SU-DHL-6 (cell line): Measurements from ENCODE around the gene GRK3.

Experiments
- H2AFZ ChIP-seq: fragments of 200-600 bp; sonication (generic); 2 replicates; pipeline ENCODE4 v1.6.1; 2014; ENCODE audit warnings: low read depth, mild to moderate bottlenecking, moderate library complexity, mixed read lengths, antibody characterized with exemption, low read length; ENCODE audit not compliant: severe bottlenecking
- H3F3A ChIP-seq: fragments of 200-600 bp; shearing (Covaris generic); 2 replicates; pipeline ENCODE4 v1.6.0; 2016; ENCODE audit warnings: antibody characterized with exemption, mild to moderate bottlenecking; ENCODE audit not compliant: insufficient read depth
- H3K27ac ChIP-seq: fragments of 200-600 bp; sonication (generic); 2 replicates; pipeline ENCODE4 v1.5.1; 2016; ENCODE audit warnings: low read depth, mild to moderate bottlenecking, low read length, moderate library complexity, mixed read lengths
- H3K27me3 ChIP-seq: fragments of 200-600 bp; sonication (generic), shearing (Covaris generic); 2 replicates; pipeline ENCODE4 v1.6.0; 2014; ENCODE audit warnings: mild to moderate bottlenecking, low read length
- H3K36me3 ChIP-seq: fragments of 200-600 bp; sonication (generic); 2 replicates; pipeline ENCODE4 v1.6.1; 2014; ENCODE audit warnings: mild to moderate bottlenecking, low read length, mixed read lengths
- H3K4me2 ChIP-seq: fragments of 300-600, 200-600 bp; shearing (Covaris generic), sonication (generic); 2 replicates; pipeline ENCODE4 v1.6.0; 2014; ENCODE audit warnings: low read length, low read depth, mild to moderate bottlenecking; ENCODE audit not compliant: poor library complexity, severe bottlenecking
- H3K4me3 ChIP-seq: fragments of 200-600 bp; sonication (generic); 2 replicates; pipeline ENCODE4 v1.5.1; 2014; ENCODE audit warnings: antibody characterized with exemption, low read length, mild to moderate bottlenecking, mixed read lengths; ENCODE audit not compliant: insufficient read depth, poor library complexity, severe bottlenecking
- H3K79me2 ChIP-seq: fragments of 200-600 bp; sonication (generic); 2 replicates; pipeline ENCODE4 v1.6.1; 2014; ENCODE audit warnings: mild to moderate bottlenecking, low read length, moderate library complexity; ENCODE audit not compliant: insufficient read depth
- H3K9ac ChIP-seq: fragments of 200-600 bp; sonication (generic); 2 replicates; pipeline ENCODE4 v1.7.0; 2014; ENCODE audit warnings: mild to moderate bottlenecking, low read length
- H3K9me2 ChIP-seq: fragments of 200-600 bp; sonication (generic); replicated peaks from 2 replicates; pipeline ENCODE4 v1.6.1; 2014; ENCODE audit warnings: low read length; ENCODE audit not compliant: insufficient read depth
- H3K9me3 ChIP-seq: fragments of 200-600 bp; sonication (generic); 2 replicates; pipeline ENCODE4 v1.6.1; 2014; ENCODE audit warnings: low read length, mixed read lengths; ENCODE audit not compliant: insufficient read depth
- H4K20me1 ChIP-seq: fragments of 200-600 bp; sonication (generic); 2 replicates; pipeline ENCODE4 v1.6.1; 2014; ENCODE audit warnings: low read depth, mild to moderate bottlenecking, antibody characterized with exemption, low read length, moderate library complexity, mixed read lengths
- CTCF ChIP-seq: fragments of 200-600 bp; sonication (generic); IDR thresholded peaks from one replicate; pipeline ENCODE4 v1.5.1; 2017; ENCODE audit warnings: antibody characterized with exemption, mild to moderate bottlenecking, low read length, moderate library complexity; ENCODE audit not compliant: insufficient read depth, poor library complexity, severe bottlenecking
- EZH2phosphoT487 ChIP-seq: fragments of 200-600 bp; sonication (generic), shearing (Covaris generic); conservative IDR thresholded peaks from 2 replicates; pipeline ENCODE4 v1.6.1; 2018; ENCODE audit warnings: mild to moderate bottlenecking, antibody characterized with exemption, low read length, moderate library complexity, mixed read lengths

GRK3 gene

DNA sequence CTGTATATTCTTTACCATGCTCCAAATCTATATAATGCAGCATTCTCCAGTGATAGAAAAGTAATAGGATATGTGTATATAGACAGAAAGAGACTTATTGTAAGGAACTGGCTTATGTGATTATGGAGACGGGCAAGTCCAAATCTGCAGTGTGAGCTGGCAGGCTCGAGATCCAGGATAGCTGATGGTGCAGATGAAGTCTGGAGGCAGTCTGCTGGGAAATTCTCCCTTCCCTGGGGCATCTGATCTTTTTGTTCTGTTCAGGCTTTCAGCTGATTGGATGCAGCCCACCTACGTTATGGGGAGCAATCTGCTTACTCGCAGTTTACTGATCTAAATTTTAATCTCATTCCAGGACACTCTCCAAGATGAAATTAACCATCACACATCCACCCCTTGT is 73.2 kb downstream of the GRK3 start:
- H3K36me3 ChIP-seq: 0 out of 2 replicates have a peak, but pooled peaks cover 3% of the 10 kb centered on the region
- H3K9me3 ChIP-seq: no peaks in the 10 kb centered on the region
- H3K4me2 ChIP-seq: no peak overlapping the region
- no peak for TF ChIP-seq EZH2phosphoT487
- no peak for TF ChIP-seq CTCF
- H3K79me2 ChIP-seq: no peaks in the 10 kb centered on the region
- H3K27me3 ChIP-seq: no peaks in the 10 kb centered on the region
- H3K27ac ChIP-seq: no peak overlapping the region
- no peaks in the 10 kb centered on the region for H3K9me2 ChIP-seq
- no peak overlapping the region for H3K9ac ChIP-seq
- H3K4me3 ChIP-seq: no peak overlapping the region
- H3F3A ChIP-seq: no peaks in the 10 kb centered on the region
- no peak overlapping the region for H2AFZ ChIP-seq
- H4K20me1 ChIP-seq: 0 out of 2 replicates have a peak, but pooled peaks cover 3% of the 10 kb centered on the region

DNA sequence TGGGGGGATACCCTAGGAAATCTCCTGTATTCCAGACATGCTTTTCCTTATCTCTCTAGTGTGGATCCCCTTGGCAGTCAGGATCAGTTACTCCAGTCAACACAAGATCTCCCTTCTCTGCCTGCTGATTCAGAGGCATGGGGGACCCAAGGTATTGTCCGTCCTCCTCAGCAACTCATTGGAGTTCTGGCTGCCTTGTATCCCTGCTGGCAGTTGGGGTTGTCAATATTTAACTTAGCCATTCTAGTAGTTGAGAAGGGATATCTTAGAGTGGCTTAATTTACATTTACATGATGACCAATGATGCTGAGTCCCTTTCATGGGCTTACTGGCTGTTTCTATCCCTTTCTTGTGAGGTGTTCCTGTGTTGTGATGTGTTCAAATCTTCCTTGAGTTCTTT is 74.2 kb downstream of the GRK3 start:
- H3K9me3 ChIP-seq: no peaks in the 10 kb centered on the region
- H3K4me2 ChIP-seq: no peak overlapping the region
- H4K20me1 ChIP-seq: 0 out of 2 replicates have a peak, but pooled peaks cover 2% of the 10 kb centered on the region
- H3K4me3 ChIP-seq: no peak overlapping the region
- H3K79me2 ChIP-seq: no peaks in the 10 kb centered on the region
- H3F3A ChIP-seq: no peaks in the 10 kb centered on the region
- no peaks in the 10 kb centered on the region for H3K27me3 ChIP-seq
- TF ChIP-seq CTCF (no peak), EZH2phosphoT487 (no peak)
- no peak overlapping the region for H2AFZ ChIP-seq
- no peaks in the 10 kb centered on the region for H3K9me2 ChIP-seq
- 0 out of 2 replicates have a peak, but pooled peaks cover 3% of the 10 kb centered on the region for H3K36me3 ChIP-seq
- no peak overlapping the region for H3K27ac ChIP-seq
- H3K9ac ChIP-seq: no peak overlapping the region

- Histone ChIP-seq H3K9me2 (no peaks in the 10 kb centered on the region), H3K36me3 (0 out of 2 replicates have a peak, but pooled peaks cover 3% of the 10 kb centered on the region), H3K27me3 (no peaks in the 10 kb centered on the region), H3K4me2 (no peak overlapping the region), H4K20me1 (no peaks in the 10 kb centered on the region), H3K9ac (no peak overlapping the region), H3K27ac (no peak overlapping the region), H2AFZ (no peak overlapping the region), H3K9me3 (no peaks in the 10 kb centered on the region), H3K79me2 (no peaks in the 10 kb centered on the region), H3K4me3 (no peak overlapping the region), H3F3A (no peaks in the 10 kb centered on the region)
- no peak for TF ChIP-seq EZH2phosphoT487
- TF ChIP-seq CTCF: no peak
Measured at GRCh38 chr22:25641650-25642049, 77.2 kb downstream of the GRK3 start.
